Measurements from ENCODE around the gene RASGEF1B. TPM values are rescaled to one million over a fixed set of nuclear protein-coding genes. Genes with fewer than 3 reads are reported as not detected.

The RASGEF1B gene
- total and polyA plus RNA-seq, 2 of the 4 experiments (the other 2 are of a cell fraction), result 0.09 to 0.36 TPM

DNA sequence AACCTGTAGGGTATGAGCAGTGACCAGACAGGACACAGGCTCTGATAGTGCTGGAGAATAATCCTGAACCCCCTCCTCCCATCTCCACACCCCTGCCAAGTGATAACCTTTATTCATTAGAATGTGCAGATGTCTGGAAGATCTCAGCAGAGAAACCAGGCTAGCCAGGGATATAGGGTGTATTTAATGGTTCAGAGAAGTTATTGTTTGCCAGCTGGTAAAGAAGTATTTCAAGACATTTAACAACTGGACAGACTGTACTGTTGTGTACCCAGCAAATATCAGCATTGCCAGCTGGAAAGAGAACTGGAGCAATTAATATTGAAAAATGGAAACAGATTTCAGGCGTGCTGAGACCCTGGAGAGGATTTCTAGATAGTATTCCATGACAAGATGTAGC is 94.5 kb downstream of the RASGEF1B start:
- in situ Hi-C loops (cut with MboI; ENCODE audit: low sequenced_read_pairs), result no loop called here
- no peak overlapping the region for H3K23ac ChIP-seq (ENCODE audit: low read depth, low read length)
- no peak overlapping the region for H3K4me2 ChIP-seq (ENCODE audit: low read depth, low read length)
- BruUV-seq (replicated peaks), result no TSS peak
- H3K4me1 ChIP-seq (ENCODE audit: control insufficient read depth, insufficient read depth, low read length), result no peaks in the 10 kb centered on the region
- no peak for TF ChIP-seq CEBPB (IDR thresholded peaks at IDR 0.05; ENCODE audit: low read depth, low read length)
- TF ChIP-seq BHLHE40 (IDR thresholded peaks at IDR 0.05; ENCODE audit: low read depth, low read length), result no peak
- TF ChIP-seq USF2 (IDR thresholded peaks at IDR 0.05; ENCODE audit: low read depth, low read length), result no peak
- TF ChIP-seq, protein P1, sequence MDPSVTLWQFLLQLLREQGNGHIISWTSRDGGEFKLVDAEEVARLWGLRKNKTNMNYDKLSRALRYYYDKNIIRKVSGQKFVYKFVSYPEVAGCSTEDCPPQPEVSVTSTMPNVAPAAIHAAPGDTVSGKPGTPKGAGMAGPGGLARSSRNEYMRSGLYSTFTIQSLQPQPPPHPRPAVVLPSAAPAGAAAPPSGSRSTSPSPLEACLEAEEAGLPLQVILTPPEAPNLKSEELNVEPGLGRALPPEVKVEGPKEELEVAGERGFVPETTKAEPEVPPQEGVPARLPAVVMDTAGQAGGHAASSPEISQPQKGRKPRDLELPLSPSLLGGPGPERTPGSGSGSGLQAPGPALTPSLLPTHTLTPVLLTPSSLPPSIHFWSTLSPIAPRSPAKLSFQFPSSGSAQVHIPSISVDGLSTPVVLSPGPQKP (IDR thresholded peaks at IDR 0.05; ENCODE audit: borderline replicate concordance, low read depth, low read length), result no peak
- TF ChIP-seq NFE2L2 (IDR thresholded peaks at IDR 0.05; ENCODE audit: low read depth, low read length), result no peak
- no peak for TF ChIP-seq POLR2A (IDR thresholded peaks at IDR 0.05; ENCODE audit: low read depth, low read length)
- no peak for TF ChIP-seq SMC3 (IDR thresholded peaks at IDR 0.05; ENCODE audit: low read depth, low read length)
- no peak for TF ChIP-seq MAFK (IDR thresholded peaks at IDR 0.05; ENCODE audit: low read depth, low read length)
- no peak for TF ChIP-seq RAD21 (IDR thresholded peaks at IDR 0.05; ENCODE audit: low read length)
- TF ChIP-seq RFX5 (IDR thresholded peaks at IDR 0.05; ENCODE audit: low read depth, low read length), result no peak
- no peak for TF ChIP-seq RCOR1 (IDR thresholded peaks at IDR 0.05; ENCODE audit: insufficient replicate concordance, low read length)
- TF ChIP-seq CTCF (conservative IDR thresholded peaks at IDR 0.05; ENCODE audit: low read depth, low read length), result no peak
- no peak for TF ChIP-seq MAZ (IDR thresholded peaks at IDR 0.05; ENCODE audit: borderline replicate concordance, low read depth, low read length)
- TF ChIP-seq FOS (IDR thresholded peaks at IDR 0.05; ENCODE audit: low read depth, low read length), result no peak
- H2AFZ ChIP-seq (replicated peaks; ENCODE audit: low read length, poor library complexity), result no peak overlapping the region
- no peaks in the 10 kb centered on the region for H3K9me1 ChIP-seq (ENCODE audit: insufficient read depth, low read length)
- no peak overlapping the region for H4K5ac ChIP-seq (ENCODE audit: low read depth, low read length)
- no peak overlapping the region for H2BK120ac ChIP-seq (ENCODE audit: low read depth, low read length)
- no peak overlapping the region for H3K4me3 ChIP-seq (ENCODE audit: insufficient read depth, low read depth, low read length)
- no peak overlapping the region for H4K91ac ChIP-seq (ENCODE audit: insufficient read depth, low read depth, low read length)
- H3K9ac ChIP-seq (ENCODE audit: low read depth, low read length), result no peak overlapping the region
- ChIA-PET CTCF (no interaction called here), POLR2A (ENCODE audit: unreplicated experiment) (no interaction called here)
- H3K56ac ChIP-seq (ENCODE audit: extremely low read depth, insufficient read depth, low read length), result no peak overlapping the region
- H2BK15ac ChIP-seq (ENCODE audit: low read depth, low read length), result no peak overlapping the region
- H2BK20ac ChIP-seq (ENCODE audit: low read depth, low read length), result no peak overlapping the region
- no peak overlapping the region for H3K14ac ChIP-seq (replicated peaks; ENCODE audit: low read depth, low read length)
- H3K27me3 ChIP-seq (ENCODE audit: control insufficient read depth, insufficient read depth, low read length), result peaks cover 2% of the 10 kb centered on the region; the same call in 1 of the 2 replicates
- H3K4ac ChIP-seq (ENCODE audit: low read depth, low read length), result no peak overlapping the region
- no peak overlapping the region for H2BK5ac ChIP-seq (ENCODE audit: low read depth, low read length, poor library complexity, severe bottlenecking)
- H3K36me3 ChIP-seq (ENCODE audit: control insufficient read depth, insufficient read depth, low read length), result no peaks in the 10 kb centered on the region
- intact Hi-C loops (cut with micrococcal nuclease), result no loop called here
- DNase-seq (no peak), ATAC-seq (ENCODE audit: low read depth) (no peak)
- dilution Hi-C loops (cut with HindIII; ENCODE audit: low sequenced_read_pairs, unreplicated experiment), result no loop called here
- H3K27ac ChIP-seq (ENCODE audit: insufficient read depth, low read length), result no peak overlapping the region
- H4K8ac ChIP-seq (ENCODE audit: low read depth in 2 of 2, low read length in 2 of 2), result no peak overlapping the region
- no peak overlapping the region for H3K18ac ChIP-seq (ENCODE audit: low read depth, low read length)
- H2AK9ac ChIP-seq (replicated peaks; ENCODE audit: low read depth, low read length, poor library complexity), result no peak overlapping the region
- no peaks in the 10 kb centered on the region for H3K9me3 ChIP-seq (ENCODE audit: control insufficient read depth, insufficient read depth, low read length)
- H2AK5ac ChIP-seq (ENCODE audit: low read depth, low read length), result no peak overlapping the region
- no CpG with 5 or more reads among the region's 1 CpG for WGBS, 2 experiments (ENCODE audit: extremely low coverage in 2 of 2, insufficient read length in 1 of 2)
- no peaks in the 10 kb centered on the region for H3K79me1 ChIP-seq (ENCODE audit: low read depth in 1 of 2, low read length in 2 of 2)
- no peaks in the 10 kb centered on the region for H4K20me1 ChIP-seq (ENCODE audit: insufficient read depth, low read length)

Measured in IMR-90 (cell line).